ENCODE measurements around the gene NCS1.

Gene NCS1

GRCh38 chr9:130271473-130271872 lies 99.3 kb downstream of the NCS1 start:
- TF ChIP-seq YY1 (IDR thresholded peaks at IDR 0.05; ENCODE audit: low read depth) (no peak), MAX (IDR thresholded peaks at IDR 0.05) (no peak), EP300 (IDR thresholded peaks at IDR 0.05; ENCODE audit: borderline replicate concordance) (no peak), NFIC (IDR thresholded peaks at IDR 0.05) (no peak), RAD21 (IDR thresholded peaks at IDR 0.05; ENCODE audit: low read depth) (no peak), FOXM1 (IDR thresholded peaks at IDR 0.05; ENCODE audit: borderline replicate concordance, low read depth) (no peak), CREB1 (IDR thresholded peaks at IDR 0.05; ENCODE audit: low read depth) (no peak), EGR1 (IDR thresholded peaks at IDR 0.05) (no peak), TAF1 (IDR thresholded peaks at IDR 0.05; ENCODE audit: low read depth) (no peak), TCF12 (IDR thresholded peaks at IDR 0.05; ENCODE audit: low read depth) (no peak), REST (IDR thresholded peaks at IDR 0.05; ENCODE audit: low read depth) (no peak), USF1 (IDR thresholded peaks at IDR 0.05) (no peak), CEBPB (IDR thresholded peaks at IDR 0.05) (no peak), ZBTB7A (IDR thresholded peaks at IDR 0.05; ENCODE audit: low read depth) (no peak), TEAD4 (IDR thresholded peaks at IDR 0.05) (no peak)

- TF ChIP-seq ZBTB7A (IDR thresholded peaks at IDR 0.05; ENCODE audit: low read depth): no peak
- no peak for TF ChIP-seq MAX (IDR thresholded peaks at IDR 0.05)
- TF ChIP-seq CREB1 (IDR thresholded peaks at IDR 0.05; ENCODE audit: low read depth): no peak
- TF ChIP-seq TAF1 (IDR thresholded peaks at IDR 0.05; ENCODE audit: low read depth): no peak
- TF ChIP-seq REST (IDR thresholded peaks at IDR 0.05; ENCODE audit: low read depth): no peak
- TF ChIP-seq RAD21 (IDR thresholded peaks at IDR 0.05; ENCODE audit: low read depth): no peak
- TF ChIP-seq TEAD4 (IDR thresholded peaks at IDR 0.05): no peak
- no peak for TF ChIP-seq FOXM1 (IDR thresholded peaks at IDR 0.05; ENCODE audit: borderline replicate concordance, low read depth)
- no peak for TF ChIP-seq TCF12 (IDR thresholded peaks at IDR 0.05; ENCODE audit: low read depth)
- TF ChIP-seq EGR1 (IDR thresholded peaks at IDR 0.05): no peak
- TF ChIP-seq NFIC (IDR thresholded peaks at IDR 0.05): no peak
Measured at GRCh38 chr9:130275156-130275555, 103.0 kb downstream of the NCS1 start.

- no peak for TF ChIP-seq EP300 (IDR thresholded peaks at IDR 0.05; ENCODE audit: borderline replicate concordance)
- TF ChIP-seq YY1 (IDR thresholded peaks at IDR 0.05; ENCODE audit: low read depth): no peak
- no peak for TF ChIP-seq USF1 (IDR thresholded peaks at IDR 0.05)
- no peak for TF ChIP-seq MAX (IDR thresholded peaks at IDR 0.05)
- no peak for TF ChIP-seq ZBTB7A (IDR thresholded peaks at IDR 0.05; ENCODE audit: low read depth)
- no peak for TF ChIP-seq CEBPB (IDR thresholded peaks at IDR 0.05)
- TF ChIP-seq TAF1 (IDR thresholded peaks at IDR 0.05; ENCODE audit: low read depth): no peak
- TF ChIP-seq RAD21 (IDR thresholded peaks at IDR 0.05; ENCODE audit: low read depth): no peak
- no peak for TF ChIP-seq REST (IDR thresholded peaks at IDR 0.05; ENCODE audit: low read depth)
- TF ChIP-seq TCF12 (IDR thresholded peaks at IDR 0.05; ENCODE audit: low read depth): no peak
- TF ChIP-seq FOXM1 (IDR thresholded peaks at IDR 0.05; ENCODE audit: borderline replicate concordance, low read depth): no peak
- no peak for TF ChIP-seq TEAD4 (IDR thresholded peaks at IDR 0.05)
- no peak for TF ChIP-seq NFIC (IDR thresholded peaks at IDR 0.05)
- no peak for TF ChIP-seq EGR1 (IDR thresholded peaks at IDR 0.05)
- TF ChIP-seq CREB1 (IDR thresholded peaks at IDR 0.05; ENCODE audit: low read depth): no peak
Measured at GRCh38 chr9:130276121-130276520, 103.9 kb downstream of the NCS1 start.

- TF ChIP-seq EGR1 (IDR thresholded peaks at IDR 0.05): no peak
- no peak for TF ChIP-seq TEAD4 (IDR thresholded peaks at IDR 0.05)
- TF ChIP-seq USF1 (IDR thresholded peaks at IDR 0.05): no peak
- no peak for TF ChIP-seq EP300 (IDR thresholded peaks at IDR 0.05; ENCODE audit: borderline replicate concordance)
- TF ChIP-seq FOXM1 (IDR thresholded peaks at IDR 0.05; ENCODE audit: borderline replicate concordance, low read depth): no peak
Measured at GRCh38 chr9:130276955-130277354, 104.8 kb downstream of the NCS1 start.

All from Ishikawa (cell line).